ENCODE data around the gene MAMSTR.
"Not testable (repeated sequence)": the region's sequence is repeated elsewhere in the genome, so short reads cannot be mapped to it uniquely, and the experiment has no call there.

MAMSTR gene

DNA sequence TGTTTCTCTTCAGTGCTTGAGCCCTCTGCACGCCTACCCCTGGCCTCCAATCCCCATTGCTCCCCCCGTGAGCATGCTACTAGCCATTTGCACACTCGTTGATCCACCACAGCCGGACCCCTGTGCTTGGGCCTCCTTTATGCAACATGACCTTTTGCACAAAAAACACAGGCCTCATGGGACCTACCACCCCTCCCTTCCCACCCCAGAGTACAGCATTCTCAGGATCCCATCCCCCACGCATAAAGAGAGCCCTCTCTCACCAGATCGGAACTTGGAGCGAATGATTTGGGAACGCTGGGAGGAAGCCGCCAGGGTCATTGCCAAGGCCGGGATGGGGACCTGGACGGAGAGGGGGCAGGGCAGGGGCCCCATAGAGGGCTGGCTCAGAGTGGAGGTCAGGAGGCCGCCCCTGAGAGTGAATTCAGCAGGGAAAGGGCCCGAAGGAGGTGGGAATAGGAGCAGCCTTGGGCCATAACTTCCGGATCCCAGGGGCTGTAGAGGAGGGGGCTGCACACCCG is 754 bp downstream of the MAMSTR start:
- Histone ChIP-seq H3K4me1 (ENCODE audit: control insufficient read depth in 5 of 5, insufficient read depth in 5 of 5, low read length in 5 of 5) (peaks cover 13 to 53% (median 48%) of the 10 kb centered on the region in 5 donors), H3K4me3 (ENCODE audit: low read depth in 1 of 5, low read length in 5 of 5) (no peak overlapping the region)

GRCh38 chr19:48718106-48718505 is 1.4 kb downstream of the MAMSTR start:
- peaks cover 13 to 59% (median 55%) of the 10 kb centered on the region in 5 donors for H3K4me1 ChIP-seq (ENCODE audit: control insufficient read depth in 5 of 5, insufficient read depth in 5 of 5, low read length in 5 of 5)
- not testable (repeated sequence) for H3K27me3 ChIP-seq (ENCODE audit: control insufficient read depth in 5 of 5, insufficient read depth in 4 of 5, low read length in 5 of 5); H3K9ac ChIP-seq (ENCODE audit: low read length in 5 of 5); H3K4me3 ChIP-seq (ENCODE audit: low read depth in 1 of 5, low read length in 5 of 5); H3K27ac ChIP-seq (ENCODE audit: low read depth, low read length); H3K9me3 ChIP-seq (ENCODE audit: control insufficient read depth in 5 of 5, low read length in 5 of 5)
- peaks cover 0 to 18% (median 7%) of the 10 kb centered on the region in 5 donors for H3K36me3 ChIP-seq (ENCODE audit: control insufficient read depth in 5 of 5, insufficient read depth in 5 of 5, low read length in 5 of 5)

More for the DNA sequence above, 754 bp downstream of the MAMSTR start:
- Histone ChIP-seq H3K27ac (ENCODE audit: low read depth, low read length) (no peak overlapping the region), H3K9ac (ENCODE audit: low read length in 5 of 5) (no peak overlapping the region), H3K36me3 (ENCODE audit: control insufficient read depth in 5 of 5, insufficient read depth in 5 of 5, low read length in 5 of 5) (peaks cover 0 to 18% (median 7%) of the 10 kb centered on the region in 5 donors), H3K27me3 (ENCODE audit: control insufficient read depth in 5 of 5, insufficient read depth in 4 of 5, low read length in 5 of 5) (peaks cover 0 to 6% (median 0%) of the 10 kb centered on the region in 5 donors), H3K9me3 (ENCODE audit: control insufficient read depth in 5 of 5, low read length in 5 of 5) (no peaks in the 10 kb centered on the region)

GRCh38 chr19:48716562-48717291 is 2.8 kb downstream of the MAMSTR start:
- H3K36me3 ChIP-seq (ENCODE audit: control insufficient read depth in 5 of 5, insufficient read depth in 5 of 5, low read length in 5 of 5) = peaks cover 0 to 11% (median 5%) of the 10 kb centered on the region in 5 donors
- peaks cover 0 to 6% (median 0%) of the 10 kb centered on the region in 5 donors for H3K27me3 ChIP-seq (ENCODE audit: control insufficient read depth in 5 of 5, insufficient read depth in 4 of 5, low read length in 5 of 5)
- H3K9me3 ChIP-seq (ENCODE audit: control insufficient read depth in 5 of 5, low read length in 5 of 5) = no peaks in the 10 kb centered on the region
- H3K4me3 ChIP-seq (ENCODE audit: low read depth in 1 of 5, low read length in 5 of 5) = peak overlapping the region; percentile 29 to 49 (median 36)
- H3K27ac ChIP-seq (ENCODE audit: low read depth, low read length) = peak overlapping the region; percentile 23
- H3K9ac ChIP-seq (ENCODE audit: low read length in 5 of 5) = peak overlapping the region in 2 of 5 donors; percentile 19 to 23
- H3K4me1 ChIP-seq (ENCODE audit: control insufficient read depth in 5 of 5, insufficient read depth in 5 of 5, low read length in 5 of 5) = peaks cover 13 to 62% (median 55%) of the 10 kb centered on the region in 5 donors

DNA sequence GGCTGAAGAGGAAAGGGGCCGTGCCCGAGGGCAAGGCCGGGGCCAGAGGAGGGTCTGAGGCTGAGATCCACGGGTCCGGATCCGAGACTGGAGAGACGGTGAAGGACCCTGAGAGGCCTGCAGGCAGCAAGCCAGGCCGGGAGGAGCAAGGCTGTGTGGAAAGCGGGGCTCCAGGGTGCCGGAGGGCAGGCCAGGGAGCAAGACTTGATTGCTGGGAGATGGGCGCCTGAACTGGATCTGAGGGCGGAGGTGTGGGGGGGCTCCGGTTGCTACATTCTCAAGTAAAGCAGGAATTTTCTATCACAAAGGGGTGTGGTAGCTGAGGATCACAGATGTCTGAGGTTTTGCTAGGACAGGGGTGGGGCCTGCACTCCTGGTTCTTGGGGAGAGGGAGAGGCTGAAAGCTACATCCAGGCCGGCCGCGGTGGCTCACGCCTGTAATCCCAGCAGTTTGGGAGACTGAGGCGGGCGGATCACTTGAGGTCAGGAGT is 3.8 kb downstream of the MAMSTR start:
- Histone ChIP-seq H3K9me3 (ENCODE audit: control insufficient read depth in 5 of 5, low read length in 5 of 5) (peaks cover 0 to 7% (median 5%) of the 10 kb centered on the region in 5 donors), H3K36me3 (ENCODE audit: control insufficient read depth in 5 of 5, insufficient read depth in 5 of 5, low read length in 5 of 5) (peaks cover 0 to 6% (median 4%) of the 10 kb centered on the region in 5 donors), H3K27me3 (ENCODE audit: control insufficient read depth in 5 of 5, insufficient read depth in 4 of 5, low read length in 5 of 5) (peaks cover 0 to 2% (median 0%) of the 10 kb centered on the region in 5 donors), H3K9ac (ENCODE audit: low read length in 5 of 5) (no peak overlapping the region), H3K27ac (ENCODE audit: low read depth, low read length) (no peak overlapping the region), H3K4me1 (ENCODE audit: control insufficient read depth in 5 of 5, insufficient read depth in 5 of 5, low read length in 5 of 5) (peaks cover 9 to 58% (median 50%) of the 10 kb centered on the region in 5 donors), H3K4me3 (ENCODE audit: low read depth in 1 of 5, low read length in 5 of 5) (peak overlapping the region in 2 of 5 donors; percentile 26 to 32)

- H3K9ac ChIP-seq (ENCODE audit: low read length in 5 of 5) = peak overlapping the region in 4 of 5 donors; percentile 60 to 81 (median 73)
- H3K27me3 ChIP-seq (ENCODE audit: control insufficient read depth in 5 of 5, insufficient read depth in 4 of 5, low read length in 5 of 5) = no peaks in the 10 kb centered on the region
- H3K9me3 ChIP-seq (ENCODE audit: control insufficient read depth in 5 of 5, low read length in 5 of 5) = peaks cover 0 to 7% (median 5%) of the 10 kb centered on the region in 5 donors
- no peaks in the 10 kb centered on the region for H3K36me3 ChIP-seq (ENCODE audit: control insufficient read depth in 5 of 5, insufficient read depth in 5 of 5, low read length in 5 of 5)
- peak overlapping the region; percentile 60 for H3K27ac ChIP-seq (ENCODE audit: low read depth, low read length)
- H3K4me3 ChIP-seq (ENCODE audit: low read depth in 1 of 5, low read length in 5 of 5) = peak overlapping the region; percentile 61 to 79 (median 66)
- H3K4me1 ChIP-seq (ENCODE audit: control insufficient read depth in 5 of 5, insufficient read depth in 5 of 5, low read length in 5 of 5) = peaks cover 5 to 52% (median 43%) of the 10 kb centered on the region in 5 donors
Measured at GRCh38 chr19:48714759-48715675, 4.5 kb downstream of the MAMSTR start.

GRCh38 chr19:48713864-48714755 is 5.4 kb downstream of the MAMSTR start:
- Histone ChIP-seq H3K4me3 (ENCODE audit: low read depth in 1 of 5, low read length in 5 of 5) (peak overlapping the region; percentile 72 to 79 (median 74)), H3K27ac (ENCODE audit: low read depth, low read length) (peak overlapping the region; percentile 60), H3K9me3 (ENCODE audit: control insufficient read depth in 5 of 5, low read length in 5 of 5) (peaks cover 0 to 7% (median 5%) of the 10 kb centered on the region in 5 donors), H3K36me3 (ENCODE audit: control insufficient read depth in 5 of 5, insufficient read depth in 5 of 5, low read length in 5 of 5) (no peaks in the 10 kb centered on the region), H3K27me3 (ENCODE audit: control insufficient read depth in 5 of 5, insufficient read depth in 4 of 5, low read length in 5 of 5) (no peaks in the 10 kb centered on the region), H3K9ac (ENCODE audit: low read length in 5 of 5) (peak overlapping the region in 4 of 5 donors; percentile 60 to 81 (median 73)), H3K4me1 (ENCODE audit: control insufficient read depth in 5 of 5, insufficient read depth in 5 of 5, low read length in 5 of 5) (peaks cover 5 to 46% (median 39%) of the 10 kb centered on the region in 5 donors)

GRCh38 chr19:48713041-48713863 is 6.3 kb downstream of the MAMSTR start:
- H3K9me3 ChIP-seq (ENCODE audit: control insufficient read depth in 5 of 5, low read length in 5 of 5) = peaks cover 0 to 7% (median 5%) of the 10 kb centered on the region in 5 donors
- no peaks in the 10 kb centered on the region for H3K36me3 ChIP-seq (ENCODE audit: control insufficient read depth in 5 of 5, insufficient read depth in 5 of 5, low read length in 5 of 5)
- H3K27ac ChIP-seq (ENCODE audit: low read depth, low read length) = no peak overlapping the region
- H3K9ac ChIP-seq (ENCODE audit: low read length in 5 of 5) = peak overlapping the region in 2 of 5 donors; percentile 37 to 51
- peak overlapping the region; percentile 65 to 79 (median 72) for H3K4me3 ChIP-seq (ENCODE audit: low read depth in 1 of 5, low read length in 5 of 5)
- peaks cover 3 to 38% (median 32%) of the 10 kb centered on the region in 5 donors for H3K4me1 ChIP-seq (ENCODE audit: control insufficient read depth in 5 of 5, insufficient read depth in 5 of 5, low read length in 5 of 5)
- no peaks in the 10 kb centered on the region for H3K27me3 ChIP-seq (ENCODE audit: control insufficient read depth in 5 of 5, insufficient read depth in 4 of 5, low read length in 5 of 5)

- Histone ChIP-seq H3K27me3 (ENCODE audit: control insufficient read depth in 5 of 5, insufficient read depth in 4 of 5, low read length in 5 of 5) (no peaks in the 10 kb centered on the region), H3K4me1 (ENCODE audit: control insufficient read depth in 5 of 5, insufficient read depth in 5 of 5, low read length in 5 of 5) (peaks cover 2 to 29% (median 22%) of the 10 kb centered on the region in 5 donors), H3K9me3 (ENCODE audit: control insufficient read depth in 5 of 5, low read length in 5 of 5) (peaks cover 0 to 7% (median 5%) of the 10 kb centered on the region in 5 donors), H3K27ac (ENCODE audit: low read depth, low read length) (no peak overlapping the region), H3K36me3 (ENCODE audit: control insufficient read depth in 5 of 5, insufficient read depth in 5 of 5, low read length in 5 of 5) (no peaks in the 10 kb centered on the region), H3K9ac (ENCODE audit: low read length in 5 of 5) (no peak overlapping the region), H3K4me3 (ENCODE audit: low read depth in 1 of 5, low read length in 5 of 5) (no peak overlapping the region)
Measured at GRCh38 chr19:48711106-48711662, 8.3 kb downstream of the MAMSTR start.

All from subcutaneous abdominal adipose tissue (tissue), 5 donors.